Panc1 (cell line): Measurements from ENCODE around the gene DCAF16. TPM values are rescaled to one million over a fixed set of nuclear protein-coding genes. Genes with fewer than 3 reads are reported as not detected.

Source experiments
- ATAC-seq: fragments of 200-7000 bp; cut with Tn5 transposase; 2 replicates; pipeline ENCODE4 v1.9.1; 2020; ENCODE audit warnings: mild to moderate bottlenecking, moderate library complexity
- BruUV-seq: library from RNA; stranded (reverse); fragments of 400-500 nt; replicated peaks from 2 replicates; lab custom pipeline; 2021; lab: Mats Ljungman, UMichigan
- CTCF ChIA-PET: fragments of 300-600 bp; sonication (Branson Sonifier 250); formaldehyde crosslinking; loops from one replicate; lab custom pipeline; 2022; ENCODE audit warnings: antibody characterized with exemption; lab: Charles Lee
- POLR2A ChIA-PET: fragments of 300-600 bp; sonication (Branson Sonifier 250); formaldehyde crosslinking; loops from one replicate; lab custom pipeline; 2022; ENCODE audit warnings: antibody characterized with exemption; lab: Charles Lee
- DNase-seq: peaks from one replicate; pipeline ENCODE4 v3.0.0-alpha.2; 2010; ENCODE audit warnings: low read depth, low spot score
- H3K27ac ChIP-seq: 2 replicates; pipeline ENCODE4 v1.5.1; 2011; ENCODE audit warnings: mild to moderate bottlenecking, low read length, inconsistent platforms
- H3K27me3 ChIP-seq: fragments of 200-500 bp; sonication (Bioruptor generic); 2 replicates; pipeline ENCODE4 v1.6.0; 2014; ENCODE audit warnings: low read length, inconsistent platforms; ENCODE audit not compliant: control insufficient read depth, insufficient read depth
- H3K36me3 ChIP-seq: fragments of 200-500 bp; sonication (Bioruptor generic); 2 replicates; pipeline ENCODE4 v1.5.1; 2014; ENCODE audit warnings: inconsistent platforms, mild to moderate bottlenecking, low read length, moderate library complexity; ENCODE audit not compliant: control insufficient read depth, insufficient read depth
- H3K4me1 ChIP-seq: 2 replicates; pipeline ENCODE4 v1.5.1; 2011; ENCODE audit warnings: inconsistent platforms, mild to moderate bottlenecking, low read length, moderate library complexity; ENCODE audit not compliant: control insufficient read depth, insufficient read depth
- H3K4me3 ChIP-seq, 2 experiments: 2 replicates each; pipeline ENCODE4 v1.5.1; 2011 to 2012; ENCODE audit warnings: low read depth in 2 of 2, low read length in 2 of 2, mild to moderate bottlenecking in 2 of 2, inconsistent platforms in 1 of 2, moderate library complexity in 1 of 2
- H3K9me3 ChIP-seq: fragments of 200-500 bp; sonication (Bioruptor generic); 2 replicates; pipeline ENCODE4 v1.5.1; 2014; ENCODE audit warnings: low read depth, mild to moderate bottlenecking, inconsistent platforms, low read length, moderate library complexity; ENCODE audit not compliant: control insufficient read depth, insufficient read depth
- CTCF ChIP-seq: fragments of 450-650 bp; IDR thresholded peaks from 2 replicates; pipeline ENCODE4 v1.5.1; 2017; ENCODE audit warnings: mild to moderate bottlenecking
- POLR2AphosphoS5 ChIP-seq: IDR thresholded peaks from 2 replicates; pipeline ENCODE4 v1.6.1; 2012; ENCODE audit warnings: mild to moderate bottlenecking, low read depth, low read length, moderate library complexity
- REST ChIP-seq, 2 experiments: IDR thresholded peaks; 2 replicates each; pipeline ENCODE4 v1.6.1; 2011 to 2012; ENCODE audit warnings: low read depth in 2 of 2, control low read depth in 1 of 2, low read length in 1 of 2, mild to moderate bottlenecking in 1 of 2, moderate library complexity in 1 of 2; ENCODE audit not compliant: insufficient read depth in 1 of 2
- SIN3A ChIP-seq: IDR thresholded peaks from 2 replicates; pipeline ENCODE4 v1.6.1; 2012; ENCODE audit warnings: low read depth, mild to moderate bottlenecking, low read length, moderate library complexity, borderline replicate concordance; ENCODE audit not compliant: insufficient read depth
- TCF7L2 ChIP-seq: IDR thresholded peaks from 2 replicates; pipeline ENCODE4 v1.6.1; 2011; ENCODE audit warnings: mild to moderate bottlenecking, low read depth, low read length, inconsistent platforms
- in situ Hi-C: cut with HindIII; loops from 2 replicates; pipeline ENCODE4 v1.10.0; 2016; ENCODE audit warnings: low sequenced_read_pairs, low pct_unique_long_range_greater_than_20kb
- intact Hi-C: fragments of 100-400 bp; cut with micrococcal nuclease; formaldehyde crosslinking; loops from one replicate; pipeline ENCODE4 v1.10.0; 2022; ENCODE audit not compliant: unreplicated experiment
- total RNA-seq: library from RNA; stranded (reverse); gene quantifications from one replicate; pipeline ENCODE4 v1.2.1, GENCODE V29; 2021; ENCODE audit not compliant: unreplicated experiment

Gene DCAF16
- total RNA-seq, 1 experiment from 2014 or later: 28.6 TPM

- no TSS peak for BruUV-seq
- no peak for DNase-seq
- no peak for TF ChIP-seq SIN3A
- no peak for TF ChIP-seq POLR2AphosphoS5
- no peak for TF ChIP-seq REST (IDR thresholded peaks at IDR 0.05; ENCODE audit: insufficient read depth in 1 of 2, low read depth in 2 of 2, low read length in 1 of 2)
- TF ChIP-seq TCF7L2: no peak
- POLR2A ChIA-PET: no interaction called here
- H3K36me3 ChIP-seq: no peaks in the 10 kb centered on the region
- no peaks in the 10 kb centered on the region for H3K9me3 ChIP-seq
- no peak overlapping the region for H3K27ac ChIP-seq
- ATAC-seq: no peak
- in situ Hi-C loops: no loop called here
- CTCF ChIA-PET: no interaction called here
- H3K27me3 ChIP-seq: no peaks in the 10 kb centered on the region
- H3K4me3 ChIP-seq: no peak overlapping the region
- no peaks in the 10 kb centered on the region for H3K4me1 ChIP-seq
- intact Hi-C loops: no loop called here
Measured at GRCh38 chr4:17763931-17764330, 46.6 kb downstream of the DCAF16 start.

GRCh38 chr4:17763416-17763815, 47.1 kb downstream of the DCAF16 start:
- DNase-seq (no peak), ATAC-seq (no peak)
- Histone ChIP-seq H3K4me1 (no peaks in the 10 kb centered on the region), H3K9me3 (no peaks in the 10 kb centered on the region), H3K36me3 (no peaks in the 10 kb centered on the region), H3K27me3 (no peaks in the 10 kb centered on the region), H3K27ac (no peak overlapping the region), H3K4me3 (no peak overlapping the region)
- in situ Hi-C loops (no loop called here), intact Hi-C loops (no loop called here)
- ChIA-PET CTCF (no interaction called here), POLR2A (no interaction called here)
- no TSS peak for BruUV-seq
- no peak for TF ChIP-seq REST (IDR thresholded peaks at IDR 0.05; ENCODE audit: insufficient read depth in 1 of 2, low read depth in 2 of 2, low read length in 1 of 2)
- TF ChIP-seq POLR2AphosphoS5: no peak
- TF ChIP-seq TCF7L2: no peak
- TF ChIP-seq CTCF: no peak
- TF ChIP-seq SIN3A: no peak
